Activated T-helper 2 cell treated with anti-CD3 and anti-CD28 coated beads, Interferon-gamma antibody, Interleukin-2, Interleukin-4, amounts not matched to agents 10 μg/mL and 5 μg/mL and 100 μg/mL, durations not matched to agents 14 hours and 24 hours and 36 hours (primary cell): ENCODE data around the gene ZNF680. TPM values are rescaled to one million over a fixed set of nuclear protein-coding genes. Genes with fewer than 3 reads are reported as not detected.

Source experiments
- total RNA-seq: library from RNA; stranded (reverse); gene quantifications from 2 replicates; pipeline ENCODE4 v1.2.3, GENCODE V29; 2022

ZNF680 gene
- total RNA-seq, 1 donor from 2014 or later: 10.9 TPM

Other genes starting within 250 kb of the ZNF680 start
- 17.6 and 20.6 TPM in 2 replicates for gene ZNF736, start 249.1 kb downstream of the ZNF680 start, total RNA-seq
- gene ZNF107, start 103.1 kb upstream of the ZNF680 start, total RNA-seq: 12.8 and 13.1 TPM in 2 replicates
- 7.9 and 8.1 TPM in 2 replicates for gene ZNF138, start 231.4 kb upstream of the ZNF680 start, total RNA-seq